Body of pancreas (tissue), 4 donors: ENCODE results near the gene HERC4. TPM values are rescaled to one million over a fixed set of nuclear protein-coding genes. Genes with fewer than 3 reads are reported as not detected.

ENCODE experiments used
- ATAC-seq: fragments of 150-250 bp; one replicate; pipeline ENCODE4 v1.9.1; 2016
- DNase-seq, 4 donors: peaks; one replicate each; pipeline ENCODE4 v3.0.0-alpha.2; 2019
- H3K27ac ChIP-seq, 4 donors: fragments of 200-600 bp; sonication (generic); 1 replicate in 3 of 4; 2 replicates in 1 of 4; pipeline versions ENCODE4 v1.5.1 to v1.6.1; 2016 to 2019; ENCODE audit warnings: mild to moderate bottlenecking in 1 of 4, mixed read lengths in 1 of 4, moderate library complexity in 1 of 4
- H3K27me3 ChIP-seq, 2 donors: fragments of 200-600 bp; sonication (generic); one replicate each; pipeline ENCODE4 v1.6.0; 2016; ENCODE audit warnings: mild to moderate bottlenecking in 1 of 2
- H3K36me3 ChIP-seq, 2 donors: fragments of 200-600 bp; sonication (generic); replicated peaks in 1 of 2; 2 replicates each; pipeline ENCODE4 v1.5.1; 2016; ENCODE audit warnings: low read depth in 2 of 2; ENCODE audit not compliant: insufficient read depth in 1 of 2
- H3K4me1 ChIP-seq: fragments of 200-600 bp; sonication (generic); one replicate; pipeline ENCODE4 v1.6.0; 2016
- H3K4me3 ChIP-seq, 2 donors: fragments of 200-600 bp; sonication (generic); 1 replicate in 1 of 2; 2 replicates in 1 of 2; pipeline ENCODE4 v1.5.1; 2016 to 2019
- H3K9me3 ChIP-seq, 3 donors: fragments of 200-600 bp; sonication (generic); 1 replicate in 2 of 3; 2 replicates in 1 of 3; pipeline ENCODE4 v1.5.1; 2016
- POLR2A ChIP-seq, 3 donors: fragments of 450-650 bp; IDR thresholded peaks; one replicate each; pipeline ENCODE4 v1.6.1; 2016; ENCODE audit warnings: antibody characterized with exemption in 3 of 3, mild to moderate bottlenecking in 2 of 3
- WGBS, 2 donors: methylation state at CpG; one replicate each; pipeline ENCODE4 v1.1.5; 2017; 5-methylcytosine and 5-hydroxymethylcytosine counted together
- intact Hi-C: fragments of 100-400 bp; cut with DNase I; formaldehyde crosslinking; loops from one replicate; pipeline ENCODE4 v1.15.1; 2023
- total RNA-seq, 2 donors: library from RNA; depleted of rRNA; stranded (reverse); fragments of >200 nt; gene quantifications; one replicate each; pipeline ENCODE4 v1.1.0, GENCODE V29; 2016
- TF ChIP-seq, protein P1 (sequence below), 7 experiments: fragments of 450-650 bp in 4 of 7; fragments of 200-600 bp in 3 of 7; sonication (generic) in 3 of 7; IDR thresholded peaks; one replicate each; pipeline ENCODE4 v1.5.1; 2016 to 2019; ENCODE audit warnings: antibody characterized with exemption in 7 of 7

Gene HERC4
- total RNA-seq, 2 donors from 2014 or later, result 21.4 to 42.8 TPM

GRCh38 chr10:68108653-68109052 lies 33.6 kb upstream of the HERC4 start:
- intact Hi-C loops, result no loop called here
- Histone ChIP-seq H3K4me1 (peaks cover 24% of the 10 kb centered on the region), H3K27me3 (no peaks in the 10 kb centered on the region), H3K4me3 (no peak overlapping the region), H3K27ac (peak overlapping the region in 1 of 4 donors; percentile 37), H3K36me3 (no peaks in the 10 kb centered on the region), H3K9me3 (no peaks in the 10 kb centered on the region)
- ATAC-seq (no peak), DNase-seq (no peak)
- TF ChIP-seq, protein P1, sequence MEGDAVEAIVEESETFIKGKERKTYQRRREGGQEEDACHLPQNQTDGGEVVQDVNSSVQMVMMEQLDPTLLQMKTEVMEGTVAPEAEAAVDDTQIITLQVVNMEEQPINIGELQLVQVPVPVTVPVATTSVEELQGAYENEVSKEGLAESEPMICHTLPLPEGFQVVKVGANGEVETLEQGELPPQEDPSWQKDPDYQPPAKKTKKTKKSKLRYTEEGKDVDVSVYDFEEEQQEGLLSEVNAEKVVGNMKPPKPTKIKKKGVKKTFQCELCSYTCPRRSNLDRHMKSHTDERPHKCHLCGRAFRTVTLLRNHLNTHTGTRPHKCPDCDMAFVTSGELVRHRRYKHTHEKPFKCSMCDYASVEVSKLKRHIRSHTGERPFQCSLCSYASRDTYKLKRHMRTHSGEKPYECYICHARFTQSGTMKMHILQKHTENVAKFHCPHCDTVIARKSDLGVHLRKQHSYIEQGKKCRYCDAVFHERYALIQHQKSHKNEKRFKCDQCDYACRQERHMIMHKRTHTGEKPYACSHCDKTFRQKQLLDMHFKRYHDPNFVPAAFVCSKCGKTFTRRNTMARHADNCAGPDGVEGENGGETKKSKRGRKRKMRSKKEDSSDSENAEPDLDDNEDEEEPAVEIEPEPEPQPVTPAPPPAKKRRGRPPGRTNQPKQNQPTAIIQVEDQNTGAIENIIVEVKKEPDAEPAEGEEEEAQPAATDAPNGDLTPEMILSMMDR (IDR thresholded peaks at IDR 0.05), result no peak
- TF ChIP-seq POLR2A (IDR thresholded peaks at IDR 0.05), result no peak
- WGBS, 2 donors, result 89 to 91% methylated on average over 11 of the region's 11 CpGs

DNA sequence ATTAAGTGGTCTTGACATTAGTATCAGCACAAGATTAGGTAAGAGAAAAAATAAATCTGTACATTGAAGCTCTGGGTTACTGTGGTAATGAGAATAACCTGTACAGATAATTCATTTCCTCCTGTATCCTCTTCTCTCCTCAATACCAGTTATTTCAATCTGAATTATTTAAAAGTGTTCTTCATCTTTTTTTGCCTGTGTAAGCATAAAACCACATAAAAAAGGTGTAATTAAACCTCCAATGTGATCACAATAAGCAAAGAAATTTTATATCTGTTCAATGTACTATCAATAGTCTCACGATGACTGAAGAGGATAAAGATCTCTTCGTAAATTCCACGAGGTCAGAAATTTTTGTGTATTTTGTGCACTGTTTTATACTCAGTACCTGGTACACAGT lies 33.0 kb upstream of the HERC4 start:
- H3K27me3 ChIP-seq, result no peaks in the 10 kb centered on the region
- WGBS, 2 donors, result 34 to 39% methylated on average over 3 of the region's 3 CpGs
- ATAC-seq (no peak), DNase-seq (no peak)
- no peak overlapping the region for H3K4me3 ChIP-seq
- H3K9me3 ChIP-seq, result no peaks in the 10 kb centered on the region
- no peaks in the 10 kb centered on the region for H3K36me3 ChIP-seq
- peaks cover 22% of the 10 kb centered on the region for H3K4me1 ChIP-seq
- intact Hi-C loops, result no loop called here
- peak overlapping the region in 2 of 4 donors; percentile 22 to 56 for H3K27ac ChIP-seq
- TF ChIP-seq, protein P1 (IDR thresholded peaks at IDR 0.05), result no peak

DNA sequence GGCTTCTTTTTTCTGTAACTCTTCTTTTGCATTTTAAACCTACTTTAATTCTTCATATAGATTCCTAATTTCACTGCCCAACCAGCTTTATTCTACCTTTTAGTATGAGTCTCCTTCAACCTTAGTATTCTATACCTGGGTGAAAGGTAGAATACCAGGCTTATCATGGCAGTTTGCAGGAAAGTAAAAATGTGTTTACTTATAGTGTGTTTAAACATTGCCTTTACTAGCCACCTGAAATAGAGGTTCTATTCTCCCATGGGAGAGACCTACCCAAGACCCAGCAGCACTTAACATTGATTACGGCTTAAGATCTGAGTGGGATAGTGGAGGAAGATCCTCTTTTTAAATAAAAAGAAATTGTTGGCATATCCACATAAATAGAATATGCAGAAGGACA lies 32.6 kb upstream of the HERC4 start:
- Histone ChIP-seq H3K9me3 (no peaks in the 10 kb centered on the region), H3K27ac (peak overlapping the region in 2 of 4 donors; percentile 22 to 56), H3K4me3 (no peak overlapping the region), H3K4me1 (peaks cover 18% of the 10 kb centered on the region), H3K36me3 (no peaks in the 10 kb centered on the region), H3K27me3 (no peaks in the 10 kb centered on the region)
- WGBS, 2 donors, result 43 to 48% methylated on average over 1 of the region's 1 CpG
- intact Hi-C loops, result no loop called here
- no peak for DNase-seq
- TF ChIP-seq POLR2A (IDR thresholded peaks at IDR 0.05), result no peak
- TF ChIP-seq, protein P1 (IDR thresholded peaks at IDR 0.05), result no peak
- no peak for ATAC-seq

DNA sequence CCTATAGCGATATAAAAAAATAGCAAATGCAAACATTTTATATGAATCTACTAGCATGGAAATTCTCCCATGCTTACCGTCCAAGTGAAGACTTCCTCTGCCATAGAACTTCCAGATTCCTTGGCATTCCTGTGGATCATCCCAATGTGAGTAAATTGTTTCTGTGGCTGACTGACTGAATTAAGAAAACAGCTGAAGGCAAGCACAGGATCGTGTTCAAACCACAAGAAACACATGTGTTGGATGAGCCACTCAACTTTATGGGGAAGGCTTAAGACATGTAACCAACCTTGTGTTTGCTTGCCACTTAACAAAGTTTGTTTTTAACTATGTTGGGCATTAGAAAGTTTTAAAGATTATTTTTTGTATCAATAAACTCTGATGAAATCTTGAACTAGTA lies 31.6 kb upstream of the HERC4 start:
- TF ChIP-seq, protein P1 (IDR thresholded peaks at IDR 0.05), result no peak
- ATAC-seq (no peak), DNase-seq (no peak)
- Histone ChIP-seq H3K4me3 (no peak overlapping the region), H3K36me3 (no peaks in the 10 kb centered on the region), H3K27me3 (no peaks in the 10 kb centered on the region), H3K9me3 (no peaks in the 10 kb centered on the region), H3K4me1 (peaks cover 15% of the 10 kb centered on the region), H3K27ac (no peak overlapping the region)
- WGBS, 2 donors, result 57 to 61% methylated on average over 3 of the region's 3 CpGs
- intact Hi-C loops, result no loop called here

DNA sequence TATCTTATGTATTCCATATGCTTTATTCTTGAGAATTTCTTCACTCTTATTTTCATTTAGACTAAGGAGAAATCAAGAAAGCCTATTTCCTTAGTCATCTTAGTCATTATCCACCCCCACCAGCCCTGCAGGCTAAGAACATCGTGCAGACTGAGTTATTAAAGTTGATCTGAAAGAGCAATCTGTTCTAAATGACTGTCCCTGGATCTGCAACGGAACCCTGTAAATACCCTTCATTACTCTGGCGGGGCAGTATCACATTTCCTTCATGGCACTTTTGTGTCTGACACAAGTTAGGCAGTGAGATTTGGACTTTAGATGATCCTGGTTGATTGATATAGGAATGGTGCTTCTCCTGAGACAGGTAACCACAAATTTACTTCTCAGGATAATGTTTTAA lies 30.7 kb upstream of the HERC4 start:
- Histone ChIP-seq H3K4me3 (no peak overlapping the region), H3K27ac (no peak overlapping the region), H3K4me1 (peaks cover 15% of the 10 kb centered on the region), H3K27me3 (no peaks in the 10 kb centered on the region), H3K36me3 (no peaks in the 10 kb centered on the region), H3K9me3 (no peaks in the 10 kb centered on the region)
- ATAC-seq (no peak), DNase-seq (no peak)
- no peak for TF ChIP-seq POLR2A (IDR thresholded peaks at IDR 0.05)
- TF ChIP-seq, protein P1 (IDR thresholded peaks at IDR 0.05), result no peak
- intact Hi-C loops, result no loop called here
- 51 to 55% methylated on average over 3 of the region's 3 CpGs for WGBS, 2 donors
